Left colon (tissue), 2 donors: ENCODE results near the gene P2RX6. TPM values are rescaled to one million over a fixed set of nuclear protein-coding genes. Genes with fewer than 3 reads are reported as not detected.

Source experiments
- ATAC-seq: fragments of 200-7000 bp; cut with Tn5 transposase; one replicate; pipeline ENCODE4 v1.9.1; 2020; ENCODE audit warnings: mild to moderate bottlenecking, moderate library complexity
- DNase-seq, 2 donors: peaks; one replicate each; pipeline ENCODE4 v3.0.0-alpha.2; 2020
- intact Hi-C, 2 donors: fragments of 100-400 bp; cut with DNase I in 1 of 2; cut with micrococcal nuclease in 1 of 2; formaldehyde crosslinking; loops; one replicate each; pipeline versions ENCODE4 v1.11.2 to v1.14.0; 2022; cut with DNase I, micrococcal nuclease
- total RNA-seq, 2 donors: library from RNA; stranded (reverse); fragmentation: NEBNext Ultra II Directional; extraction: Animal tissue kit (Norgen Biotek cat#: 25700); gene quantifications; one replicate each; pipeline ENCODE4 v1.2.1, GENCODE V29; 2021
- donor health status: DM: no; HTN: no; CAD: no.
- donor health status: DM: yes; HTN: yes; CAD: no.

The P2RX6 gene
- total RNA-seq, 2 donors from 2014 or later, result 0.73 to 1.5 TPM

- intact Hi-C loops, result no loop called here
- DNase-seq (no peak), ATAC-seq (no peak)
These were observed 36.5 kb upstream of the P2RX6 start for GRCh38 chr22:20978419-20978818.

- intact Hi-C loops, result no loop called here
- ATAC-seq, result peak; percentile 64
- DNase-seq, result peak; percentile 88 to 94
These were observed 35.6 kb upstream of the P2RX6 start for GRCh38 chr22:20979243-20979809.

DNA sequence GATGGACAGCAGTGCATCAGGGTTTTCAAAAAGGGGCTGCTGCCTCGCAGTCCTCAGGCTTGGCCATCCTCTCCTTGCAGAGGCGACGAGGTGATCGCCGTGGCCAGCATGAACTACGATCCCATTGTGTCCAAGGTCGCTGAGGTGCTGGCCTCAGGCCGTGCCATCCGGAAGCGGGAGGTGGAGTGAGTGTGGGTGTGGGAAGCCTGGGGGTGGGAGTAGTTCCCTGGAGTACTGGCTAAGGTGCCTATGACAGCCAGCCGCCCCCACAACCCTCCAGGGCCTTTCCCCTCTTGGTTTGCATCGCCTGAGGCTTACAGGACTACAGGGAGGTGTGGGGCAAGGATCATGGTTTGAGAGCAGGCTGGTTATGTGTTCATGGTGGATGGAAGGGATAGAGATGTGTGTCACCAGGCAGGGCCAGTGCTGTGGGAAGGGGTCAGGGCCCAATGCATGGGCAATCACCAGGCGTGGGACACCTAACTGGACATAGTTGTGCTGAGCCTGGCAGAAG lies 35.0 kb upstream of the P2RX6 start:
- intact Hi-C loops, result no loop called here
- ATAC-seq, result peak; percentile 3

DNA sequence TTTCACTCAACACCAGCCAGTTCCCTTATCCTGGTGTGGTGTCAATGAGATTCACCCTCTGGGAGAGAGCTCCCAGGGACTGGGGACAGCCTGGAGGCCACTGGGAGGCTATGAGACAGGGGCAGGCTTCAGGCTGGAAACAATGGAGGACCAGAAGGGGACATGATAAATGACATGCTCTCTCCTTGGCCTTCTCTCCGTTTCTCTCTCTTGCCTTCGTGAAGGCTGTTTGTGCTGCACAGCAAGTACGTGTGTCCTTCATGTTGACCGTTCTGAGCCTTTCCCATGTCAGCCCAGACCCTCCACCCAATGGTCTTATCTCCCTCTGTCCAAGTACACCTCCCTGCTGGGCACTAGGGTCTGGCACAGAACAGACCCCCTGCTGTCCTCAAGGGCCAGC lies 34.4 kb upstream of the P2RX6 start:
- no peak for ATAC-seq

More for the DNA sequence above, 35.0 kb upstream of the P2RX6 start:
- DNase-seq, result no peak

DNA sequence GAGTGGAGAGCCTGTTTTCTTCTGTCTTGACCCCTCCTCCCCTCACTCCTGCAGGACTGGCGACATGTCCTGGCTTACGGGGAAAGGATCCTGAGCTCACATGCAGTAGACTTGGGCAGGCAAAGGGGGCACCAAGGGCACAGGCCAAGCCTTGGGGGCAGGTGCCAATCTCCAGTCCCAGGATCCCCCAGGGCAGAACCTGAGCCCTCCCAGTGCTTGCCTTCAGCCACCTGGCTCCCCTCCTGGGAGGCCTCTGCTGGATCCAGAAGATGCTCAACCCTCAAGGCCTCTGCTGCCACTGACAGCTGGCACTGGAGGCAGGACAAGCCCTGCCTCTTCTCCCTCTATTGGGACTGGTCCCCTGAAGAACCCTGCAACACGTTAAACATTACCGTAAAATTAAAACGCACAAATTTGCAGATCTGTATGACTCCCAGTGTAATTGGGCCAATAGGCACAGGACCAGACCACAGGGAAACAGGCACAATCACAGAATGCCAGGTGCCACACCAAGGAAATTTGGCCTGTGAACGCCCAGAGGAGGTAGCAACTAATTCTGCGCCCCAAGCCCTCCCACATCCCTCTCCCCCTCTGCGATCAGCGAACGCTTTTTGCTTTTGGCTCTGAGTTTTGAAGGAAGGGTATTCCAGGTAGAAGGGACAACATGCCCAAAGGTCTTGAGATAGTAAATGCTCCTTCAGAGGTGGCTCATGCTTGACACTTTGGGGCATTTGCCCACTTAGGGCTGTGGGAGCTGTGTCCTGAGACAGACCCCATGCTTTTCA lies 33.8 kb upstream of the P2RX6 start:
- no peak for ATAC-seq
- DNase-seq, result no peak
- intact Hi-C loops, result no loop called here

More for the DNA sequence above, 34.4 kb upstream of the P2RX6 start:
- no peak for DNase-seq
- intact Hi-C loops, result no loop called here

DNA sequence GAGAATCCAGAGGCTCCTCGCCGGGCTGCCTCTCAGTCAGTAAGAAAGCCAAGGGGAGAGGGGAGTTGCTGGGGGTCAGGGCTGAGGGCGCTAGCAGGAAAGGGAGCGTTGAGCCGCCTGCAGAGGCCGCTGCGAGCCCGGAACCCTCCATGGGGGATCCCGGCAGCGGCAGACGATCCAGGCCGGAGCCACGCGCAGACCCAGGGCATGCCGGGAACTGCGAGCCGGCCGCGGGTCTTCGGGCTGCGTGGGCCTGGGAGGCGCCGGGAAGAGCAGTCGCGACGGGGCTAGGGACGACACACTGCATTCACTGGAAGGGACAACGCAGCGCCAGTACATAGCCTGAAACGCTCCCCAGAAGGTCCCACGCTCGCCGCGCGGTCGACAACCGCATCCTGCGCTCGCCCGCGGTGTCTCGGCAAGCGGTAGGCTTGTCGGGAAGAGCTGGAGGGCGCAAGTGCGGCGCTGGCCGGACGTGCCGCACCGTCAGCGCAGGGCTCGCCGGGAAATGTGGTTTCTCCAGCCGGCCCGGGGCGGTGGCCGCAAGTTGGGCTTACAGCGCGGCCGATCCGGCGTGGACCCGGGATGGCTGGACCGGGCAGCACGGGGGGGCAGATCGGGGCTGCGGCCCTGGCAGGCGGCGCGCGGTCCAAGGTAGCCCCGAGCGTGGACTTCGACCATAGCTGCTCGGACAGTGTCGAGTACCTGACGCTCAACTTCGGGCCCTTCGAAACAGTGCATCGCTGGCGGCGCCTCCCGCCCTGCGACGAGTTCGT lies 33.0 kb upstream of the P2RX6 start, which contains the start of gene LZTR1:
Gene LZTR1 (plus strand): TSS at position 511 of the 776 bp plus-strand sequence. CDS start 75 bp downstream, at position 586.
- peak; percentile 78 for ATAC-seq
- peak; percentile 83 to 88 for DNase-seq
- intact Hi-C loops, result no loop called here

GRCh38 chr22:20982563-20982882 lies 32.4 kb upstream of the P2RX6 start:
- peak; percentile 16 for ATAC-seq
- DNase-seq, result no peak
- intact Hi-C loops, result no loop called here

DNA sequence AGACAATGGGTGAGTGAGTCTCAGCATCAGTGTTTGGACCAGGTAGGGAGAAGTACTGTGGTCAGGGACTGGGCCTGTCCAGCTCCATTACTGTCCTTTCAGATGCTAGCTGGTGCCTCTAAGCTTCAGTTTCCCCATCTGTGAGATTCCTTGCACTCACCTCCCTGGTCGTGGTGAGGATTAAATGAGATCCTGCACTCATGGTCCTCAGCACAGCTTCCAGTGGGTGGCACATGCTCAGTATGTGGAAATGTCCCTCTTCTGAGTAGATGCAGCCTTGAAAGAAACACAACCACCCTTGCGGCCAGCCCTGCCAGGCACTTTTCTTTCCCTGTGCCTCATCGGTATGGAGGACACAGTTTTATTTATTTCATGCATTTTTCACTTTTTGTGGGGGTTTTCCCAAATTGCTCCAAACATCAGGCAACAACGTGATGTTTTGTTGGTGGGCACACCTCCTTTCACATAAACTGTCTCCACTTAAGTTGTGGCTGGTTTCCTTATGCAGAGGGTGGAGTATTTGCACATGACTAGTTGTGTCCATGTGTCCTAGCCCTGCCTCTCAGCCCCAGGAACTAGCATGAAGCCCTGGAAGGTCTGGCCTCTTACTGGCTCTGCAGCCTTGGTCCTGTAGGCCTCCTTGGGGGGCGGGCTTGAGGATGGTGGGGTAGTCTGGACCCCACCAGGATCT lies 31.7 kb upstream of the P2RX6 start:
- intact Hi-C loops, result no loop called here
- no peak for ATAC-seq
- no peak for DNase-seq

DNA sequence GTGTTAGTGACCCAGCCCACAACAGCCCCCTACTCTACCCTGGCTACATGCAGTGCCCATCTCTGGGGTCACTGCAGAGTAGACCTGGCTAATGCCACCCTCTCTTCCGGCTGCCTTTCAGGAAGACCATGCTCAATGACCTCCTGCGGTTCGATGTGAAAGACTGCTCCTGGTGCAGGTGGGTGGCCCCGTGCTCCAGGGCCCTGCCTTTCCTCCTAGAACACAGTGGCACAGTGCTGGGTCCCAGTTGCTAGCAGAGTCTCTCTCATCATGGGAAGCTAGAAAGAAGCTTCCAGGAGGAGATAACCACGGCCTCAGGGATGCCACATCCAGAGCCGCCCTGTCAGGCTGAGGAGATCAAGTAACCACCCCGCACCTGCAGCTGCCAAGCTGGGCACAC lies 29.2 kb upstream of the P2RX6 start:
- no peak for ATAC-seq
- intact Hi-C loops, result no loop called here
- no peak for DNase-seq

GRCh38 chr22:20986365-20986764 lies 28.6 kb upstream of the P2RX6 start:
- DNase-seq (no peak), ATAC-seq (no peak)
- intact Hi-C loops, result no loop called here

GRCh38 chr22:20987375-20987774 lies 27.6 kb upstream of the P2RX6 start:
- intact Hi-C loops, result no loop called here
- DNase-seq, result no peak
- ATAC-seq, result no peak

GRCh38 chr22:20988573-20989322 lies 26.2 kb upstream of the P2RX6 start:
- DNase-seq (no peak), ATAC-seq (no peak)
- intact Hi-C loops, result no loop called here

DNA sequence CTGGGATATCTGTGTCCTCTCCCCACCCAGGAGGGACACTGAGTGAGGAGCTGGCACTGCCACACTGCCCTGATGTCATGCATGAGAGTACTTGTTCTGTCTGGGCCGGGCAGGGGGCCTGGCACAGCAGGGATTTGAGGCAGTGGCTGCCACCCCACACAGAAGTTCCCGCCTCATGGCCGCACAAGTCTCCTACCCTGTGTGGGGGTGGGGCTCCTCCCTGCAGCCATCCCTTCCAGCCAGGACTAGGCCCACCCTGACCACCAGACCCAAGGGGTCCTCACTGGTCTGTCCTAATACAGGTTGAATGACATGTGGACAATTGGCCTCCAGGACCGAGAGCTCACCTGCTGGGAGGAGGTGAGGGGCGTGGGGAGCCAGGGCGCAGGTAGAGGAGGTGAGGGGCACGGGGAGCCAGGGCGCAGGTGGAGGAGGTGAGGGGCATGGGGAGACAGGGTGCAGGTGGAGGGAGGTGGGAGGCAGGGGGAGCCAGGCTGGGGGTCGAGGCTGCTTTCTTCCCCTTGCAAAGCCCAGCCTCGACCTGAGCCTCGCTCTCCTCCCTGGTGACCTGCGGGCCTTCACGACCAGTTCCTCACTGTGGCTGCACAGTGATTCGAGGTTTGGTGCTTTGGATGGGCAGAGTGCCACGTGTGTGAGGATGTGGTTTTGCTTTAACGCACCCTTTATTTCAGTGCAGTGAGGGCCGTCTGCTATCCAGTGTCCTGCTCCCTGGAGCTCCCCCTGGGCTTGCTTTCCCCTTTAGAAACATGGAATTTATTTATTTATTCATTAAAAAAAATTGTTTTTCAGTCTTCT lies 25.4 kb upstream of the P2RX6 start:
- intact Hi-C loops, result no loop called here
- ATAC-seq (no peak), DNase-seq (no peak)

GRCh38 chr22:20990184-20991180 lies 24.5 kb upstream of the P2RX6 start:
- intact Hi-C loops, result no loop called here
- no peak for ATAC-seq
- DNase-seq, result no peak

GRCh38 chr22:20991252-20992055 lies 23.5 kb upstream of the P2RX6 start:
- no peak for ATAC-seq
- no peak for DNase-seq
- intact Hi-C loops, result no loop called here

GRCh38 chr22:20992056-20992442 lies 22.9 kb upstream of the P2RX6 start:
- DNase-seq, result no peak
- ATAC-seq, result no peak
- intact Hi-C loops, result no loop called here
